OCI-LY7 (cell line): ENCODE results near the gene GTF2H1.

Experiments used
- EZH2phosphoT487 ChIP-seq: fragments of 200-600 bp; sonication (generic); IDR thresholded peaks from 2 replicates; pipeline ENCODE4 v1.6.1; 2018; ENCODE audit warnings: low read depth, borderline replicate concordance, mild to moderate bottlenecking, mixed run types, antibody characterized with exemption, low read length, moderate library complexity, mixed read lengths
- TF ChIP-seq, protein P1 (sequence below): fragments of 200-600 bp; sonication (generic); conservative IDR thresholded peaks from 2 replicates; pipeline ENCODE4 v1.5.1; 2014; ENCODE audit warnings: mild to moderate bottlenecking, antibody characterized with exemption, low read length, moderate library complexity, mixed read lengths

DNA sequence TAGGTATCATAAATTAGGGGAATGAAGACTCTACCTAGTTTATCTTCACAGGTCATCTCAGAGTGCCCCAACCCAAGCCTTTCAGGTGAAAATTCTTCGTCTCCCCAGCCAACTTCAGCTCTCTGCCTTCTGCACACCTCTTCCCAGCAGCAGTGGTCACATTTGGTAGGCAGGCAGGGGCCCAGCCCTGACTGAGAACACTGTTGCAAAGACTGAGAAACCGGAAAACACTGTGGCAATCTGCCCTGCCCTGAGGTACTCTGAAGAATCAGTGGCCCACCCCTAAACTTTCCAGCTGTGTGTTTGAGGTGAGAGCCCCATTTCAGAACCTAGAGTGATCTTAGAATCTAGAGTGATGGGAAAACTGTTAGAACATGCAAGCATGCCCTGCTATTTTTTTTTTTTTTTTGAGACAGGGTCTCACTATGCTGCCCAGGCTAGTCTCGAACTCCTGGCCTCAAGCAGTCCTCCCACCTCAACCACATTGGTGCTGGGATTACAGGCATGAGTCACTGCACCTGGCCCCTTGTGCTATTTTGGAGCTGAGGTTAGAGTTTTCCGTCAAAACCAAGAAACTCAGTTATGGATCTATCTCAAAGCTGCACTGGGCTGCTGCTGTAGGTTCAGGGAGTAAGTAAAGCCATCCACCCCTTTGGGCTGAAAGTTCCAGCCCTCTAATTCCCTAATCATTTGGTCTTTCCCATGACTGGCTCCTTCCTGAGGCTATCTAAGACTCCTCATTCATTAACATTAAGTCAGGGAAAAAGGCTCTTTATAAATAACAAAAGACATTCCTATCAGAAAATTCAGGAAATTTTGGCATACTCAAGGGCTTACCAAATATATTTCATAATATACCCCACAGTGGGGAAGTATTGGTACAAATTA lies 70.3 kb downstream of the GTF2H1 start:
- TF ChIP-seq, protein P1, sequence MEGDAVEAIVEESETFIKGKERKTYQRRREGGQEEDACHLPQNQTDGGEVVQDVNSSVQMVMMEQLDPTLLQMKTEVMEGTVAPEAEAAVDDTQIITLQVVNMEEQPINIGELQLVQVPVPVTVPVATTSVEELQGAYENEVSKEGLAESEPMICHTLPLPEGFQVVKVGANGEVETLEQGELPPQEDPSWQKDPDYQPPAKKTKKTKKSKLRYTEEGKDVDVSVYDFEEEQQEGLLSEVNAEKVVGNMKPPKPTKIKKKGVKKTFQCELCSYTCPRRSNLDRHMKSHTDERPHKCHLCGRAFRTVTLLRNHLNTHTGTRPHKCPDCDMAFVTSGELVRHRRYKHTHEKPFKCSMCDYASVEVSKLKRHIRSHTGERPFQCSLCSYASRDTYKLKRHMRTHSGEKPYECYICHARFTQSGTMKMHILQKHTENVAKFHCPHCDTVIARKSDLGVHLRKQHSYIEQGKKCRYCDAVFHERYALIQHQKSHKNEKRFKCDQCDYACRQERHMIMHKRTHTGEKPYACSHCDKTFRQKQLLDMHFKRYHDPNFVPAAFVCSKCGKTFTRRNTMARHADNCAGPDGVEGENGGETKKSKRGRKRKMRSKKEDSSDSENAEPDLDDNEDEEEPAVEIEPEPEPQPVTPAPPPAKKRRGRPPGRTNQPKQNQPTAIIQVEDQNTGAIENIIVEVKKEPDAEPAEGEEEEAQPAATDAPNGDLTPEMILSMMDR = no peak
- TF ChIP-seq EZH2phosphoT487 = no peak
